Glomerular endothelial cell (primary cell): ENCODE results near the gene ABHD15. TPM values are rescaled to one million over a fixed set of nuclear protein-coding genes. Genes with fewer than 3 reads are reported as not detected.
"Not testable (repeated sequence)": the region's sequence is repeated elsewhere in the genome, so short reads cannot be mapped to it uniquely, and the experiment has no call there.

Experiments
- DNase-seq: peaks from one replicate; pipeline ENCODE4 v3.0.0-alpha.2; 2011; ENCODE audit warnings: low read depth, low spot score; ENCODE audit errors: extremely low read depth
- total RNA-seq: library from RNA; depleted of rRNA; stranded (reverse); fragments of >200 nt; gene quantifications from 2 replicates; pipeline ENCODE4 v1.2.3, GENCODE V29; 2015

The ABHD15 gene
- total RNA-seq, 1 donor from 2014 or later: 9.0 TPM

DNA sequence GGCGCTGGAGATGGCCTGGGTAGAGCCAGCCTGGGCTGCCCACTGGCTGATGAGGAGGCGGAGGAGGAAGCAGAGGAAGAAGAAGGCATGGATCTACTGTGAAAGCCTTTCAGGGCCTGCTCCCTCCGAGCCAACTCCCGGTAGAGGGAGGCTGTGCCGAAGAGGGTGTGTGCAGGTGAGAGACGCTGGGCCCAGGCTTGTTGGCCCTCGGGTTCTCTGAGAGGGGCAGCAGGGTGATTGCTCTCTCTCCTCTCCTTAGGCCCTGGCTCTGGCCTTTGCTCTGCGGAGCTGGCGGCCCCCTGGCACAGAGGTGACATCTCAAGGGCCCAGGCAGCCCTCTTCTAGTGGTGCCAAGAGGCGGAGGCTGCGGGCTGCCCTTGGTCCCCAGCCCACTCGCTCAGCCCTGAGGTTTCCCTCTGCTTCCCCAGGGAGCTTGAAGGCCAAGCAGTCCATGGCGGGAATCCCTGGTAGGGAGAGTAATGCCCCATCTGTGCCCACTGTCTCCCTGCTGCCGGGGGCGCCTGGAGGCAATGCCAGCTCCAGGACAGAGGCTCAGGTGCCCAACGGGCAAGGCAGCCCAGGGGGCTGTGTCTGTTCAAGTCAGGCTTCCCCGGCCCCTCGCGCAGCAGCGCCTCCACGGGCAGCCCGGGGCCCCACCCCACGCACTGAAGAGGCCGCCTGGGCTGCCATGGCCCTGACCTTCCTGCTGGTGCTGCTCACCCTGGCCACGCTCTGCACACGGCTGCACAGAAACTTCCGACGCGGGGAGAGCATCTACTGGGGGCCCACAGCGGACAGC, 5.2 kb upstream of the ABHD15 start:
- DNase-seq: no peak

GRCh38 chr17:29571486-29571882, 4.6 kb upstream of the ABHD15 start:
- no peak for DNase-seq

- no peak for DNase-seq
Measured at GRCh38 chr17:29570521-29570920, 3.7 kb upstream of the ABHD15 start.

GRCh38 chr17:29569245-29569950, 2.6 kb upstream of the ABHD15 start:
- DNase-seq: no peak

GRCh38 chr17:29568331-29569244, 1.8 kb upstream of the ABHD15 start, which contains the start of gene TP53I13:
TP53I13 (plus strand) TSS chr17:29568701; CDS start chr17:29568759, 58 bp downstream.
- no peak for DNase-seq

DNA sequence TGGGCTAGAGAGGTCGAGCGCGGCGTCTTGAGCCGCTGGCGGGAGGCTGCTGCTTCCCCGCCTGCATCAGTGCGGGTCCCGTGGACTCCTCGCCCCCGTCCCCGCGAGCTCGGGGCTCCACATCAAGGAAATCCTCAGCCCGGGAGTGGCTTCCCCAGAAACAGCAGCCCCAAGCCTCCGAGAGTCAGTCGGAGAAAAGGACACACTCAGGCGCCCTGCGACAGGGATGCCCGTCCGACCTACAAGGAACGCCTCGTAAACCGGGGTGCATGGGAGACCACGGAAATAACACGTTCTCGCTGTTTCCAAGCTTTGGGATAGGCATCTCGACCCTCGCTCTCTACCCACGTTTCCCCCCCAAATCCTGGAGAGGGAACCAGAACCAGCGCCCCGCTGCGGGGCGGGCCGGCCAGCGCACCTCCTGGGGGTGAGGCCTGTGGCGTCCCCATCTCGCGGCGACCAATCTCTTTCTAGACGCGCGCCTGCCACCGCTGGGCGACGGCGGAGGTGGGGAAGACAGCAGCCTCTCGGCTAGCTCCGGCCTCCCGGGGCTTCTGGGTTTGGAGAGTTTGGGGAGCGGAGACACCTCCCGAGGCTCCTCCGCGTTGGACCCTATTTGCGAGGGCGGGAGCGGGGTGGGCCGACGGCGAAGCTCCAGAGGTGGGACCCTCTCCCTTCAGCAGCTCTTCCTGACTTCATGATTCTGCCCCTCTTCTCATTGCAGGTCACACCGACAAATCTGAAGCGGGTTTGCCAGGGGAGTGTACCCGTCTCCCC, 905 bp upstream of the ABHD15 start:
- DNase-seq: no peak

- DNase-seq: no peak
Measured at GRCh38 chr17:29567304-29567553, 392 bp upstream of the ABHD15 start.

DNA sequence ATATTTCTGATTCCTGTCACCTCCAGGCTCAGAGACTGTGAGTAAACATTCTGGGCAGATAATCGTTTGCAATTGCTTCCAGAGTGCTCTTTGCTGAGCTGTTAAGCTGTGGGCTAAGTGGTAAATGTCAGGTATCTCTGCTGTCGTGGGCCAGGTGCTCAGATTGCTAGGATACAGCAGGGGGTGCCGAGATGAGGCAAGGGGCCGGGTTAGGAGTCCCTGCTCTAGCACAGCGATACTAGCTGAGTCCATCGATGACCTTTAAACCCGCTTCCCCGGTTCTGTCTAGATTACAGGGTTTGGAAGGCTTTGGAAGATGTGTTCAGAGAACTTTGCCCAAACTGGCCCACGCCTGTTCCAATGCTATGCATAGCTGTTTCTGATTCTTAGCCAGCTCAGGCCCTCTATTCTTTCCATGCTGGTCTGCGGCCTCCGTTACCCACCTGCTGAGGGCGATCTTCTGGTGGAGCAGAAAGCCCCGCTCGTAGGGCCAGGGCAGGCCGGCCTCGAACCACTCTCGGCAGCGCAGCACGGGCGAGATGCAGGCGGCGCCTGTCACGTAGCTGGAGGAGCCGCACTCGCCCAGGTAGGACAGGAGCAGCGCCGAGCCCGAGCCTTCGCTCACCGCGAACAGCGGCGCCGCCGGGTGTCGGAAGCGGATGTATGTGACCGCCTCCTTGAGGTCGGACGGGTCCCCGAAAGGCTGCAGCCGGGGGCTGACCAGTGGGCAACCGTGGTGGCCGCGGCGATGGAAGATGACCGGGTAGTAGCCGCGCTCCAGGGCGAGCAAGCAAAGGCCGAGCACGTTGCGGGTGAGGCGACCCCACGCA, 979 bp downstream of the ABHD15 start:
- DNase-seq: no peak

GRCh38 chr17:29563816-29564215, 3.0 kb downstream of the ABHD15 start:
- no peak for DNase-seq

- DNase-seq: no peak
Measured at GRCh38 chr17:29562615-29563014, 4.2 kb downstream of the ABHD15 start.

DNA sequence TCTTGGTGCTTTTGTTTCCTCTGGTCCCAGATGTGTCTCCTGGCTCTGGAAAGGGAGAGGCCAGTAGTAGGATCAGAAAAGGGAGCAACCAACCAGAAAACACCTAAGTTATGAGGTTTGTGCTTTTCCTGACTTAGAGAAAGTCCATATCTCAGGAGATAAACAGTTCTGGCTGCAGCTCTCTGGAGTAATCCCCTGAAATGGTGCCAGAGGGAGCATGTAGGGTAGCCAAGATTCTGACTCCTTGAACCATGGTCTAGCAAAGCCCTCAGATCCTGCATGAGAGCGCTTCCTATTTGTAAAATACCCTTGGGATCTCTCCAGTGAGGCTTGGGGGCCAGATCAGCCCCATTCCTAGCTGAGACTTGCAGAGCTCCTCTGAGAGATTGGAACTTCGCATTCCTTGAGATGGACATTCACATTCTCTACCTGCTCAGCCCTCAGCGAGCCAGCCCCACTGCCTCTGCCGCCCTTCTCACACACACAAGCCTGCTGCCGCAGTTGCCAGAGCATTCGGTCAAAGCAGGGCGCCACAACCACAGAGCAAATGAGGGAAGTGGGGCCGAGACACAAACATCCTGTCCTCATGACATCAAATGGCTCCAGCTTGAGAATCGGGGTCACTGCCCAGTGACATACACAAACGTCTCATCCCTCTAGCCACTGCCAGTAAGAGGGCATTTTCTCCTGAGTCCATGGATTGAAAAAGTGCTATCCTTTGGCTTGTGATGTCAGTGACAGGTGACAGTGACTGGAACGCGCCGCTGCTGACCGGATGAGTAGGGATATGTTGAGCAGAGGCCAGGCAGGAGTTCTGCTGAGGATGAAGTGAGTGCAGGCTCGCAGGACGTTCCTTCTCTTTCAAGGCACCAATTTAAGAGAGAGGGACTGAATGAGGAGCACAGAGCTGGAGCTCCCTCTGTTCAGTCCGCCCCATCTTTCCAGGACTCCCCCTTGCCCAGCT, 5.0 kb downstream of the ABHD15 start:
- no peak for DNase-seq

DNA sequence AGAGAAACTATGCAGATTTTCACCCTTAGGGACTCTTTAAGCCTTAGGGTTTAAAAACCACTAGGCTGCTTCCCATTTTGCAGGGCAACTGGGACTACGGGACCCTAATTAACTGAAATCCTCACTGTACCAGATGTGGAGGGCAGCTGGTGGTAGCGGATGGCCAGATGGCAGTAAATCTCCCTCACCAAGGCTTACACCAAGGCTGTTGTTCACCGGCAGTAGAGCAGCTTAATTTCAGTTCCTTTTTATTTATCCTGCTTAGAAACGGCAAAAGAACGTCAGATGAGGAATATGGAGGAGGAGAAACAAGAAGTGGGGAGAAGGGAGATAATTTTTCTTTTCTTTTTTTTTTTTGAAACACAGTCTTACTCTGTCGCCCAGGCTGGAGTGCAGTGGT, 6.5 kb downstream of the ABHD15 start:
- no peak for DNase-seq

DNA sequence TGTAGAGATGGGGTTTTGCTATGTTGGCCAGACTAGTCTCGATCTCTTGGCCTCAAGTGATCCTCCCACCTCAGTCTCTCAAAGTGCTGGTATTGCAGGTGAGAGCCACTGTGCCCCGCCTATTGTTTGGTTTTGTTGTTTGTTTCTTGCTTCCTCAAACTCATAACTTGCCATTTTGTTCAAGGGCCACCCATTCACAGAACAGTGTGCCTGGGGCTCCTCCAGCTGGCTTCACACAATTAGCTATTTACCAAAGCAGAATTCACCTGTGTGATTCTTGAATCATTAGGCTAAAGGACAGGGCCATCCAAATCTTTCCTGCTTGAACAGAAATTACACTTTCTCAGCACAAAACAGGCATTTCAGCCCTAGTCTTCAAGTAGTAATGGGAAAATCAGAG, 7.2 kb downstream of the ABHD15 start:
- DNase-seq: no peak

GRCh38 chr17:29558139-29558538, 8.7 kb downstream of the ABHD15 start:
- not testable (repeated sequence) for DNase-seq

DNA sequence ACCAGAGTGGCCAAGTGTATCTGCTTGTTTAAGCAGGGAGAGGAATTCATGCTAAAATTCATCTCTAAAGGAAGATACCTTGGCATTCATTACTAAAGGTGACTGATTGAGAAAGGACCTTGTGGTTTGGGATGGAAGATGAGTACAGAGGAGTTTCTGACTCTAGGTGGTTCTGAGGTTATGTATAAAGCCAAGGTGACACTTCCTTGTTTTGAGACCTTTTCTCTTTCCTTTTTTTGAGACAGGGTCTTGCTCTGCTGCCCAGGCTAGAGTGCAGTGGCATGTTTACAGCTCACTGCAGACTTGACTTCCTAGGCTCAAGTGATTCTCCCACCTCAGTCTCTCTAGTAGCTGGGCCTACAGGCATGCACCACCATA, 9.1 kb downstream of the ABHD15 start:
- DNase-seq: no peak

GRCh38 chr17:29557085-29557738, 9.6 kb downstream of the ABHD15 start:
- DNase-seq: no peak

DNA sequence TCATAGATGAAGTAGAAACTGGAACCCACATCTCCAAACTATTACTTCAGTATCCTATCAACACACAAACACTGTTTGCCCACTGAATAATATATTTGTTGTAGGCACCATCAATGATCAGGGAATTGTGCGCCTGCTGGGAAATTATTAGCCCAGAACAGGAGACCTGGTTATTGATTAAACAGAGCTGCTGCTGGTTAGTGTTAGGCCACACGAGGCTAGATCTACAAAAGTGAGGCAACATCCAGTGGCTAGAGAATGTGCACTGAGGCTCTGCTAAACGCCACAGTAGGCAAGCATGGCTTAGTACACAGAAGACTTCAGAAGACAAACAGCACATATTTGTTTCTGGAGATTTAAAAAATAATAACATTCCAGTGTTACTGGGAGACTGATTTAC, 11.0 kb downstream of the ABHD15 start:
- DNase-seq: no peak
